OCI-LY1 (cell line): ENCODE results near the gene STK32B.

Experiments used
- H2AFZ ChIP-seq: fragments of 200-600 bp; sonication (generic), shearing (Covaris generic); 2 replicates; pipeline ENCODE4 v1.6.0; 2014; ENCODE audit warnings: antibody characterized with exemption, mild to moderate bottlenecking, low read length
- H3F3A ChIP-seq: fragments of 200-600 bp; sonication (generic), shearing (Covaris generic); 2 replicates; pipeline ENCODE4 v1.6.0; 2014; ENCODE audit warnings: mild to moderate bottlenecking, antibody characterized with exemption, low read length, moderate library complexity; ENCODE audit not compliant: insufficient read depth
- H3K27ac ChIP-seq: fragments of 200-600 bp; sonication (generic); 2 replicates; pipeline ENCODE4 v1.5.1; 2014; ENCODE audit warnings: low read length, mixed run types, mild to moderate bottlenecking, low read depth; ENCODE audit not compliant: poor library complexity, severe bottlenecking
- H3K27me3 ChIP-seq: fragments of 200-600 bp; sonication (generic); 2 replicates; pipeline ENCODE4 v1.6.0; 2014; ENCODE audit warnings: antibody characterized with exemption, mild to moderate bottlenecking, low read length, moderate library complexity; ENCODE audit not compliant: insufficient read depth
- H3K36me3 ChIP-seq: fragments of 200-600 bp; sonication (generic); 2 replicates; pipeline ENCODE4 v1.6.1; 2014; ENCODE audit warnings: mild to moderate bottlenecking, antibody characterized with exemption, low read length, moderate library complexity, mixed read lengths; ENCODE audit not compliant: insufficient read depth
- H3K4me1 ChIP-seq: fragments of 200-600 bp; sonication (generic); 2 replicates; pipeline ENCODE4 v1.5.1; 2014; ENCODE audit warnings: mild to moderate bottlenecking, low read length, moderate library complexity; ENCODE audit not compliant: insufficient read depth, severe bottlenecking
- H3K4me2 ChIP-seq: fragments of 200-600 bp; sonication (generic), shearing (Covaris generic); 2 replicates; pipeline ENCODE4 v1.6.1; 2014; ENCODE audit warnings: low read length
- H3K4me3 ChIP-seq: fragments of 200-600 bp; sonication (generic); 2 replicates; pipeline ENCODE4 v1.5.1; 2014; ENCODE audit warnings: low read length, low read depth, mild to moderate bottlenecking, mixed read lengths; ENCODE audit not compliant: poor library complexity, severe bottlenecking
- H3K79me2 ChIP-seq: fragments of 200-600 bp; shearing (Covaris generic); 2 replicates; pipeline ENCODE4 v1.6.1; 2016; ENCODE audit warnings: mixed run types, low read length, mixed read lengths; ENCODE audit not compliant: insufficient read depth
- H3K9ac ChIP-seq: fragments of 200-600 bp; sonication (generic), shearing (Covaris generic); 2 replicates; pipeline ENCODE4 v1.6.1; 2014; ENCODE audit warnings: mild to moderate bottlenecking, low read length, mixed read lengths
- H3K9me2 ChIP-seq: fragments of 200-600 bp; sonication (generic), shearing (Covaris generic); 2 replicates; pipeline ENCODE4 v1.6.1; 2014; ENCODE audit warnings: low read depth, mild to moderate bottlenecking, low read length, mixed read lengths
- H3K9me3 ChIP-seq: fragments of 200-600 bp; shearing (Covaris generic); 2 replicates; pipeline ENCODE4 v1.6.1; 2014; ENCODE audit warnings: low read length, mixed read lengths
- H4K20me1 ChIP-seq: fragments of 200-600 bp; sonication (generic), shearing (Covaris generic); 2 replicates; pipeline ENCODE4 v1.6.0; 2016; ENCODE audit warnings: mild to moderate bottlenecking, low read length; ENCODE audit not compliant: insufficient read depth
- EZH2 ChIP-seq: fragments of 200-600 bp; sonication (generic), shearing (Covaris generic); IDR thresholded peaks from 2 replicates; pipeline ENCODE4 v1.8.0; 2017; ENCODE audit warnings: borderline replicate concordance, mixed run types, mild to moderate bottlenecking, antibody characterized with exemption, low read length, moderate library complexity, mixed read lengths
- TF ChIP-seq, protein P1 (sequence below): fragments of 200-600 bp; sonication (generic), shearing (Covaris generic); IDR thresholded peaks from 2 replicates; pipeline ENCODE4 v1.5.1; 2017; ENCODE audit warnings: mild to moderate bottlenecking, antibody characterized with exemption, low read length, moderate library complexity, mixed read lengths

Gene STK32B

DNA sequence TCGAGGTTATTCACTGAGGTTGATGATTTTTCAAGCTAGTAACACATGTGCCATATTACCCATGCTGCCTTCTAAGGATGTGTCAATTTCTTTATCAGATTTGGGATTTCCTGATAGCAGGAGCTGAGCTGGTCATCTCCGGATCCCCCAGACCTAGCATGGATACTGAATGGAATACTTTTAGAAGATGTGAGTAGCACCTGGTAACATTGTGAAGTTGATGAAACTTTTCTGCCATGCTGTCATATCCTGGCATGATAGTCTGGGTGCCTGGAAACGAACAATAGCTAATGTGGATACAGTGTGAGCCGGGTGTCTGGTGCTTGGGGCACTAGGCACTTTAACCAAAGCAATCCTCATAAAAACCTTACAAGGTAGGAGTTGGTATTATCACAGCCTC lies 21.1 kb upstream of the STK32B start:
- no peak overlapping the region for H3K9ac ChIP-seq
- H3K4me1 ChIP-seq = peaks cover 18% of the 10 kb centered on the region

DNA sequence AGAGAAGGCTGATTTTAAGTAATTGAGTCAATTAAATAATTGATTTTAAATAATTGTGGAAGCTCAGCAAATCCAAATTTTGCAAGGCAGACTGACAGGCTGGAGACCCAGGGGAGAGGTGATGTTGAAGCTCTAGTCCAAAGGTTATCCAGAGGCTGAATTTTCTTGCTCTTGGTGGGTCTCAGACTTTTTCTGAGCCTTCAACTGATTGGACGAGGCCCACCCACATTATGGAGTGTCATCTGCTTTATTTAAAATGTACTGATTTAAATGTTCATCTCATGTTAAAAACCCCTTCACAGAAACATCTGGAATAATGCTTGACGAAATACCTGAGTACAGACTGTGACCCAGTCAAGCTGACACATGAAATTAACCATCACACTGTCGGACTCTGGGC lies 20.4 kb upstream of the STK32B start:
- Histone ChIP-seq H2AFZ (no peak overlapping the region), H3F3A (no peaks in the 10 kb centered on the region), H3K79me2 (no peaks in the 10 kb centered on the region), H4K20me1 (no peaks in the 10 kb centered on the region), H3K4me2 (no peak overlapping the region), H3K9me2 (no peaks in the 10 kb centered on the region), H3K9me3 (no peaks in the 10 kb centered on the region), H3K36me3 (no peaks in the 10 kb centered on the region), H3K4me1 (peaks cover 18% of the 10 kb centered on the region), H3K9ac (no peak overlapping the region), H3K4me3 (no peak overlapping the region), H3K27me3 (no peaks in the 10 kb centered on the region), H3K27ac (no peak overlapping the region)
- TF ChIP-seq EZH2 = no peak
- TF ChIP-seq, protein P1, sequence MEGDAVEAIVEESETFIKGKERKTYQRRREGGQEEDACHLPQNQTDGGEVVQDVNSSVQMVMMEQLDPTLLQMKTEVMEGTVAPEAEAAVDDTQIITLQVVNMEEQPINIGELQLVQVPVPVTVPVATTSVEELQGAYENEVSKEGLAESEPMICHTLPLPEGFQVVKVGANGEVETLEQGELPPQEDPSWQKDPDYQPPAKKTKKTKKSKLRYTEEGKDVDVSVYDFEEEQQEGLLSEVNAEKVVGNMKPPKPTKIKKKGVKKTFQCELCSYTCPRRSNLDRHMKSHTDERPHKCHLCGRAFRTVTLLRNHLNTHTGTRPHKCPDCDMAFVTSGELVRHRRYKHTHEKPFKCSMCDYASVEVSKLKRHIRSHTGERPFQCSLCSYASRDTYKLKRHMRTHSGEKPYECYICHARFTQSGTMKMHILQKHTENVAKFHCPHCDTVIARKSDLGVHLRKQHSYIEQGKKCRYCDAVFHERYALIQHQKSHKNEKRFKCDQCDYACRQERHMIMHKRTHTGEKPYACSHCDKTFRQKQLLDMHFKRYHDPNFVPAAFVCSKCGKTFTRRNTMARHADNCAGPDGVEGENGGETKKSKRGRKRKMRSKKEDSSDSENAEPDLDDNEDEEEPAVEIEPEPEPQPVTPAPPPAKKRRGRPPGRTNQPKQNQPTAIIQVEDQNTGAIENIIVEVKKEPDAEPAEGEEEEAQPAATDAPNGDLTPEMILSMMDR = no peak

More for the DNA sequence above, 21.1 kb upstream of the STK32B start:
- Histone ChIP-seq H3K9me2 (no peaks in the 10 kb centered on the region), H3K79me2 (no peaks in the 10 kb centered on the region), H4K20me1 (no peaks in the 10 kb centered on the region), H3K27me3 (no peaks in the 10 kb centered on the region), H2AFZ (no peak overlapping the region), H3K36me3 (no peaks in the 10 kb centered on the region), H3K27ac (no peak overlapping the region), H3K9me3 (no peaks in the 10 kb centered on the region), H3K4me2 (no peak overlapping the region), H3K4me3 (no peak overlapping the region), H3F3A (no peaks in the 10 kb centered on the region)
- TF ChIP-seq, protein P1 = no peak
- TF ChIP-seq EZH2 = no peak

DNA sequence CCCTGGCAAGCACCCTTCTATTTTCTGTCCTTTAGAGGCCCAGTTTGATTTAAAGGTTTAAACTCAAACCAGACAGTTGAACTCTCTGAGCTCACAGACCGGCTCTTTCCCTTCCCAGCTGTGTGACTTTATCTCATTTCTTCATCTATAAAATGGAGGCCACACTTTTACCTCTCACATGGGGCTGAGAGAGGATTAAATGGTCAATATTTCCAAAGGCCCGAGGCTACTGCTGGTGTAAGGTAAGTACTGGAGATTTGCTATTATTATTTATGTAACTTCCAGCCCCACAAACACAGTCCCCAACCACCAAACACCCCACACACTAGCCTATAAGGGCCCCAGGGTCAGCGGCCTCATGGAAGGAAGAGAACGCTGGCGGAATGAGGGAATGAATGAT lies 18.5 kb upstream of the STK32B start:
- peaks cover 24% of the 10 kb centered on the region for H3K4me1 ChIP-seq
- no peaks in the 10 kb centered on the region for H3K36me3 ChIP-seq
- no peak overlapping the region for H3K9ac ChIP-seq
- no peak for TF ChIP-seq EZH2
- H3F3A ChIP-seq = no peaks in the 10 kb centered on the region
- no peaks in the 10 kb centered on the region for H3K27me3 ChIP-seq
- H3K9me3 ChIP-seq = no peaks in the 10 kb centered on the region
- H3K79me2 ChIP-seq = no peaks in the 10 kb centered on the region
- peak overlapping the region; percentile 41 for H3K27ac ChIP-seq
- no peaks in the 10 kb centered on the region for H4K20me1 ChIP-seq
- H3K4me2 ChIP-seq = no peak overlapping the region
- H2AFZ ChIP-seq = no peak overlapping the region
- H3K4me3 ChIP-seq = no peak overlapping the region
- no peaks in the 10 kb centered on the region for H3K9me2 ChIP-seq

DNA sequence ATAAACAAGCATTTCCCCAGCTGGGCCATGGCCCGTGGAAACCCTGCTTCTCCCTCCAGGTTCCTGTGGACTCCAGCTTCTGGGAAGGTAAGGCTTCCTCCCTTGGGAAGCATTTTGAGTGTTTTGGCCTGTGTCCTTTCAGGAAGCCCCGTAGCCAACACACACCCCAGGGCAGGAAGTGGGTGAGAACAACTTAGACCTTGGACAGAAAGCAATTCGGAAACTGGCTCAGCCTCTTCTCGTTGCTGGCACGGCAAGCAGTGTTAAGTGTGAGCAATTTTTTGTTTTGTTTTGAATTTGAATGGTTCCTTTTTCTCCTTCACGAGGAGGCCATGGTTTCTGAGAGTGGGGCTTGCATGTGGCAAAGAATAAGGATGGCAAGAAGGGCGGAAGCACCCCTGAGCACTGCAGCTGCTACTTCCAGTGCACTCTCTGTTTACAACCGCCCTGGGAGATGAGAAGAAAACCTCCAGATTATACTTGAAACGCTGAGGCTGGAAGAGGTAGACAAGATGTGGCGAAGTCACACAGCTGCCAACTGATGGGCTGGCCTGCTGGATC lies 17.9 kb upstream of the STK32B start:
- no peaks in the 10 kb centered on the region for H3K36me3 ChIP-seq
- no peaks in the 10 kb centered on the region for H4K20me1 ChIP-seq
- H3K27ac ChIP-seq = peak overlapping the region; percentile 41
- H3K27me3 ChIP-seq = no peaks in the 10 kb centered on the region
- no peaks in the 10 kb centered on the region for H3F3A ChIP-seq
- no peaks in the 10 kb centered on the region for H3K9me2 ChIP-seq
- H2AFZ ChIP-seq = no peak overlapping the region
- no peak overlapping the region for H3K9ac ChIP-seq
- peaks cover 24% of the 10 kb centered on the region for H3K4me1 ChIP-seq
- H3K9me3 ChIP-seq = no peaks in the 10 kb centered on the region
- TF ChIP-seq, protein P1 = no peak
- no peak for TF ChIP-seq EZH2
- no peak overlapping the region for H3K4me3 ChIP-seq
- peak overlapping the region; percentile 17; the same call in 1 of the 2 replicates for H3K4me2 ChIP-seq
- no peaks in the 10 kb centered on the region for H3K79me2 ChIP-seq
